Fibroblast of lung (primary cell): ENCODE measurements around the gene TAS2R41. TPM values are rescaled to one million over a fixed set of nuclear protein-coding genes. Genes with fewer than 3 reads are reported as not detected.

ENCODE experiments used
- DNase-seq, 2 donors: peaks; one replicate each; pipeline versions ENCODE4 v3.0.0 to v3.0.0-alpha.2; 2010; ENCODE audit warnings: low read depth in 2 of 2
- H2AFZ ChIP-seq: 2 replicates; pipeline ENCODE4 v1.5.1; 2012; ENCODE audit warnings: low read length, control low read depth, inconsistent platforms
- H3K27ac ChIP-seq: 2 replicates; pipeline ENCODE4 v1.5.1; 2011; ENCODE audit warnings: low read length, control low read depth; ENCODE audit not compliant: insufficient read depth
- H3K27me3 ChIP-seq: 2 replicates; pipeline ENCODE4 v1.5.1; 2011; ENCODE audit warnings: mild to moderate bottlenecking, low read length; ENCODE audit not compliant: control insufficient read depth, insufficient read depth
- H3K36me3 ChIP-seq: 2 replicates; pipeline ENCODE4 v1.5.1; 2011; ENCODE audit warnings: low read length; ENCODE audit not compliant: control insufficient read depth, insufficient read depth
- H3K4me1 ChIP-seq: 2 replicates; pipeline ENCODE4 v1.5.1; 2011; ENCODE audit warnings: low read length; ENCODE audit not compliant: control insufficient read depth, insufficient read depth; ENCODE audit errors: extremely low read depth
- H3K4me2 ChIP-seq: 2 replicates; pipeline ENCODE4 v1.5.1; 2011; ENCODE audit warnings: low read length, control low read depth; ENCODE audit not compliant: insufficient read depth; ENCODE audit errors: extremely low read depth
- H3K4me3 ChIP-seq, 4 experiments: fragments of 200-600 bp in 1 of 4; sonication (generic) in 1 of 4; replicated peaks in 1 of 4; 2 replicates each; pipeline ENCODE4 v1.5.1; 2011 to 2016; ENCODE audit warnings: low read length in 4 of 4, low read depth in 3 of 4, mild to moderate bottlenecking in 3 of 4, control low read depth in 2 of 4, inconsistent platforms in 1 of 4, mixed read lengths in 1 of 4; ENCODE audit not compliant: insufficient read depth in 1 of 4; ENCODE audit errors: control extremely low read depth in 1 of 4
- H3K79me2 ChIP-seq: 2 replicates; pipeline ENCODE4 v1.5.1; 2012; ENCODE audit warnings: mild to moderate bottlenecking, low read length, inconsistent platforms; ENCODE audit not compliant: control insufficient read depth, insufficient read depth
- H3K9ac ChIP-seq: 2 replicates; pipeline ENCODE4 v1.5.1; 2011; ENCODE audit warnings: mild to moderate bottlenecking, low read length, control low read depth; ENCODE audit not compliant: insufficient read depth
- H3K9me3 ChIP-seq: 2 replicates; pipeline ENCODE4 v1.5.1; 2012; ENCODE audit warnings: low read depth, low read length; ENCODE audit not compliant: control insufficient read depth, insufficient read depth
- H4K20me1 ChIP-seq: 2 replicates; pipeline ENCODE4 v1.5.1; 2011; ENCODE audit warnings: low read length; ENCODE audit not compliant: control insufficient read depth, insufficient read depth; ENCODE audit errors: extremely low read depth
- EZH2 ChIP-seq: IDR thresholded peaks from 2 replicates; pipeline ENCODE4 v1.5.1; 2012; ENCODE audit warnings: low read length, control low read depth, mild to moderate bottlenecking; ENCODE audit errors: missing control alignments
- polyA plus RNA-seq, 2 donors: library from polyadenylated mRNA; depleted of rRNA in 1 of 2; stranded (reverse) in 1 of 2; unstranded in 1 of 2; fragments of >200 nt; gene quantifications; 2 replicates each; pipeline ENCODE4 v1.2.1, GENCODE V29; 2011 to 2012; ENCODE audit warnings: missing spikeins in 1 of 2
- total RNA-seq: library from RNA; depleted of rRNA; stranded (reverse); fragments of >200 nt; gene quantifications from 2 replicates; pipeline ENCODE4 v1.2.1, GENCODE V29; 2014
- TF ChIP-seq, protein P1 (sequence below), 2 donors: IDR thresholded peaks in 1 of 2; conservative IDR thresholded peaks in 1 of 2; 1 replicate in 1 of 2; 2 replicates in 1 of 2; pipeline ENCODE4 v1.5.1; 2011 to 2012; ENCODE audit warnings: low read length in 2 of 2, control low read depth in 1 of 2, inconsistent platforms in 1 of 2, low read depth in 1 of 2, mild to moderate bottlenecking in 1 of 2

TAS2R41 gene
- total and polyA plus RNA-seq, 2 donors (not counting 1 experiment from before 2014, with no cell fraction given): not detected

DNA sequence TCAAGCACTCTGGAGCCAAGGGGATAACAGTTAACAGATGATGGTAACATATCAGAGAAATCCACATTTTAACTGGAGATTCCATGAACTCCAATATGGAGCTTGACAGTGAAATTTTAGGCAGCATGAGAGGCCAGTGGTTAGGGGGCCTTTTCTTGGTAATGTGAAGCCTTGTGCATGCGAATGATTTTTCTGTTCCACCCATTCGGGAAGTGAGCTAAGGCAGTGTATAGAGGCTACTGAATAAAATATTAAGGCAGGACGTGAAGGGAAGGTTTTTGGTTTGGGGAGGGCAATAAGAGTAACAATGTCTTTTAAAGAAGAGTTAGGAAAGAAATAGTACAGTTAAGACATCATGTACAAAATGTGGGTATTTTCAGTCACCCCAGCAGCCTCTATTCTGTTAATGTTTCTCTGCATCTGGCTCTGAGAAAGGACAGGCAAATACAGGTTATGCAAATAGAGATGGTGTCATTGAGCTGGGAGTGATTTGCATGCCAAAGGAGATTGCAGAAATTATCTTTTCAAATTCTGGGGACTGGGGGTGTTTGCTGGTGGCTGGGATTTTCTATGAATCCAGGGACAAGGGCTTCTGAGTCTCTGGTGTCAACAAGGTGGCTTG lies 41.2 kb upstream of the TAS2R41 start:
- Histone ChIP-seq H3K27ac (no peak overlapping the region), H3K9me3 (no peaks in the 10 kb centered on the region), H3K27me3 (no peaks in the 10 kb centered on the region), H2AFZ (no peak overlapping the region), H4K20me1 (no peaks in the 10 kb centered on the region), H3K9ac (no peak overlapping the region), H3K4me2 (no peak overlapping the region), H3K79me2 (no peaks in the 10 kb centered on the region), H3K4me3 (no peak overlapping the region), H3K4me1 (no peaks in the 10 kb centered on the region), H3K36me3 (no peaks in the 10 kb centered on the region)
- no peak for DNase-seq
- TF ChIP-seq, protein P1, sequence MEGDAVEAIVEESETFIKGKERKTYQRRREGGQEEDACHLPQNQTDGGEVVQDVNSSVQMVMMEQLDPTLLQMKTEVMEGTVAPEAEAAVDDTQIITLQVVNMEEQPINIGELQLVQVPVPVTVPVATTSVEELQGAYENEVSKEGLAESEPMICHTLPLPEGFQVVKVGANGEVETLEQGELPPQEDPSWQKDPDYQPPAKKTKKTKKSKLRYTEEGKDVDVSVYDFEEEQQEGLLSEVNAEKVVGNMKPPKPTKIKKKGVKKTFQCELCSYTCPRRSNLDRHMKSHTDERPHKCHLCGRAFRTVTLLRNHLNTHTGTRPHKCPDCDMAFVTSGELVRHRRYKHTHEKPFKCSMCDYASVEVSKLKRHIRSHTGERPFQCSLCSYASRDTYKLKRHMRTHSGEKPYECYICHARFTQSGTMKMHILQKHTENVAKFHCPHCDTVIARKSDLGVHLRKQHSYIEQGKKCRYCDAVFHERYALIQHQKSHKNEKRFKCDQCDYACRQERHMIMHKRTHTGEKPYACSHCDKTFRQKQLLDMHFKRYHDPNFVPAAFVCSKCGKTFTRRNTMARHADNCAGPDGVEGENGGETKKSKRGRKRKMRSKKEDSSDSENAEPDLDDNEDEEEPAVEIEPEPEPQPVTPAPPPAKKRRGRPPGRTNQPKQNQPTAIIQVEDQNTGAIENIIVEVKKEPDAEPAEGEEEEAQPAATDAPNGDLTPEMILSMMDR (conservative IDR thresholded peaks at IDR 0.05 in 1 of 2, IDR thresholded peaks at IDR 0.05 in 1 of 2; ENCODE audit: low read depth in 1 of 2, low read length in 2 of 2): no peak
- no peak for TF ChIP-seq EZH2

DNA sequence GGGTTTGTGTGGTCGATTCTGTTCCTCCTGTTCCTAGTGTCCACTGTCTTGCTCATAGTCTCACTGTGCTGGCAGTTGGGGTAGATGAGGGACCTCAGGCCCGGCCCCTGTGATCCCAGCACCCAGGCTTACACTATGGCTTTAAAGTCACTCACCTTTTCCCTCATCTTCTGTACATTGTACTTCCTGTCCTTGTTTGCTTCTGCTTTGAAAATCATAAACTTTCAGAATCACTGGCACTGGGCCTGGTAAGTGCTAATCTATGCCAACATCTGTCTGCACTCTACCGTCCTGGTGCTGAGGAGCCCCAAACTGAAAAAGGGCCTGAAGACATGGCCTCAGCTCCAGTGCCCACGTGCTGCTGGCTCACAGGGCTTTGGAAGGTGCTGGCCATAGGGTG lies 40.1 kb upstream of the TAS2R41 start:
- Histone ChIP-seq H3K9me3 (no peaks in the 10 kb centered on the region), H3K4me2 (no peak overlapping the region), H3K9ac (no peak overlapping the region), H2AFZ (no peak overlapping the region), H3K27me3 (no peaks in the 10 kb centered on the region), H4K20me1 (no peaks in the 10 kb centered on the region), H3K4me3 (no peak overlapping the region), H3K27ac (no peak overlapping the region), H3K36me3 (no peaks in the 10 kb centered on the region), H3K79me2 (no peaks in the 10 kb centered on the region), H3K4me1 (no peaks in the 10 kb centered on the region)
- DNase-seq: no peak
- TF ChIP-seq, protein P1 (conservative IDR thresholded peaks at IDR 0.05 in 1 of 2, IDR thresholded peaks at IDR 0.05 in 1 of 2; ENCODE audit: low read depth in 1 of 2, low read length in 2 of 2): no peak
- TF ChIP-seq EZH2: no peak

DNA sequence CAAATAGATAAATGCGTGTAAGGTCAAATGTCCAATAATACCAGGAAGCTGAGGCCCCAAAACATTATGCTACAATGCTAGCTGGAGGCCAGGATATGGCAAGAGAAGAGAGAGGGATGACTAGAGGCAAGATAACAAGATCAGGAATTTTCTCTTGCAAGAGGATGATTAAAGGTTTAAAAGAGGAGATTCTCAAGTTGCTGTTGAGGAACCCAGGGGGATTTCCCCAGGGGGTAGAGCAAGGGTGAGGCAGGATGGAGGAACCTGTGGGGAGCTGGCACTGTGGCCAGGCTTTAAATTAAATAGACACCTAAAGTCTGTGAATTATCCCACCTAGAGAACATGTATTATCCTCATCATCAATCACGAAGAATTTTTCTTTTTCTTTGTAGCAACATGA lies 37.8 kb upstream of the TAS2R41 start:
- H4K20me1 ChIP-seq: no peaks in the 10 kb centered on the region
- no peaks in the 10 kb centered on the region for H3K27me3 ChIP-seq
- no peaks in the 10 kb centered on the region for H3K9me3 ChIP-seq
- H3K79me2 ChIP-seq: no peaks in the 10 kb centered on the region
- H3K4me1 ChIP-seq: no peaks in the 10 kb centered on the region
- H2AFZ ChIP-seq: no peak overlapping the region
- no peak overlapping the region for H3K4me2 ChIP-seq
- H3K9ac ChIP-seq: no peak overlapping the region
- no peak overlapping the region for H3K4me3 ChIP-seq
- no peaks in the 10 kb centered on the region for H3K36me3 ChIP-seq
- DNase-seq: no peak
- no peak for TF ChIP-seq EZH2
- TF ChIP-seq, protein P1 (conservative IDR thresholded peaks at IDR 0.05 in 1 of 2, IDR thresholded peaks at IDR 0.05 in 1 of 2; ENCODE audit: low read depth in 1 of 2, low read length in 2 of 2): no peak
- H3K27ac ChIP-seq: no peak overlapping the region
